HUES64 (cell line): ENCODE results near the gene RBFOX2.
"Not testable (repeated sequence)": the region's sequence is repeated elsewhere in the genome, so short reads cannot be mapped to it uniquely, and the experiment has no call there.

Experiments used
- H3K27ac ChIP-seq: 2 replicates; pipeline ENCODE4 v1.7.0; 2013; ENCODE audit warnings: low read depth, low read length, inconsistent platforms
- H3K27me3 ChIP-seq: 2 replicates; pipeline ENCODE4 v1.6.1; 2013; ENCODE audit warnings: mild to moderate bottlenecking, low read length; ENCODE audit not compliant: insufficient read depth
- H3K36me3 ChIP-seq: 2 replicates; pipeline ENCODE4 v1.6.1; 2013; ENCODE audit warnings: mild to moderate bottlenecking, low read length; ENCODE audit not compliant: insufficient read depth
- H3K4me1 ChIP-seq: 2 replicates; pipeline ENCODE4 v1.6.1; 2013; ENCODE audit warnings: mild to moderate bottlenecking, low read length, moderate library complexity; ENCODE audit not compliant: insufficient read depth
- H3K4me3 ChIP-seq: 2 replicates; pipeline ENCODE4 v1.5.1; 2013; ENCODE audit warnings: mild to moderate bottlenecking, low read length, moderate library complexity
- H3K9ac ChIP-seq: 2 replicates; pipeline ENCODE4 v1.6.1; 2013; ENCODE audit warnings: mild to moderate bottlenecking, low read depth, low read length
- H3K9me3 ChIP-seq: 2 replicates; pipeline ENCODE4 v1.6.1; 2013; ENCODE audit warnings: low read depth, low read length; ENCODE audit not compliant: insufficient read depth
- WGBS: fragments of 150-250, 120-280 bp; methylation state at CpG from one replicate; pipeline ENCODE4 v1.1.7; 2013; ENCODE audit warnings: missing lambda C conversion rate; 5-methylcytosine and 5-hydroxymethylcytosine counted together

The RBFOX2 gene

DNA sequence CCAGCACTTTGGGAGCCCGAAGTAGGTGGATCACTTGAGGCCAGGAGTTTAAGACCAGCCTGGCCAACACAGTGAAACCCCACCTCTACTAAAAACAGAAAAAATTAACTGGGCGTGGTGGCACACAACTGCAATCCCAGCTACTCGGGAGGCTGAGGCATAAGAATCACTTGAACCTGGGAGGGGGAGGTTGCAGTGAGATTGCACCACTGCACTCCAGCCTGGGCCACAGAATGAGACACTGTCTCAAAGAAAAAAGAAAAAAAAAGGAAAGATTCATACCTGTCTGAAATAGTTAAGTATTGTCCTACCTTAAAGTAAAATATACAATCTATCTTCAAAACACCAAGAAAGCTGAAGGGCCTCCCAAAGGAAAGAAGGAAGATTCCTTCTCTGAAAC lies 20.1 kb downstream of the RBFOX2 start:
- Histone ChIP-seq H3K4me1 (peaks cover 37% of the 10 kb centered on the region), H3K36me3 (no peaks in the 10 kb centered on the region), H3K9me3 (no peaks in the 10 kb centered on the region), H3K4me3 (no peak overlapping the region), H3K27ac (no peak overlapping the region), H3K27me3 (no peaks in the 10 kb centered on the region), H3K9ac (no peak overlapping the region)
- WGBS, result 93% methylated on average over 3 of the region's 3 CpGs

DNA sequence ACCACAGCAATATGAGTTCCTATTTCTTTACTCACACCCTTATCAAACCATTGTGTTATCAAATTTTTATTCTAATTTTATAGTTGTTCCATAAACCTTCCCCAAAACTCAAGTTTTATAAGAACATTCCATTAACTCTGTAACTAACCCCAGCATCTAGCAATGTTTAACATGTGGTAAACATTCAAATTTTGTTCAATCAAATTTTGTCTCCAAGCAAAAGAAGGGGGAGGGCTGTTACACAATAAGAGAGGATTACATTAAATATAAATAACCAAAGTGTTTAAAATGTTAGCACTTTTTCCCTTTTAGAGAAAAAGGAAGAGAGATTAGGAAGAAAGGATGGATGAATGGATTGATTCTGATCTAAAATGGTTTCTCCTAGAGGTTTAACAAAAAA lies 20.5 kb downstream of the RBFOX2 start:
- Histone ChIP-seq H3K27ac (no peak overlapping the region), H3K4me3 (no peak overlapping the region), H3K9ac (no peak overlapping the region), H3K9me3 (no peaks in the 10 kb centered on the region), H3K4me1 (peaks cover 32% of the 10 kb centered on the region), H3K27me3 (no peaks in the 10 kb centered on the region), H3K36me3 (no peaks in the 10 kb centered on the region)

DNA sequence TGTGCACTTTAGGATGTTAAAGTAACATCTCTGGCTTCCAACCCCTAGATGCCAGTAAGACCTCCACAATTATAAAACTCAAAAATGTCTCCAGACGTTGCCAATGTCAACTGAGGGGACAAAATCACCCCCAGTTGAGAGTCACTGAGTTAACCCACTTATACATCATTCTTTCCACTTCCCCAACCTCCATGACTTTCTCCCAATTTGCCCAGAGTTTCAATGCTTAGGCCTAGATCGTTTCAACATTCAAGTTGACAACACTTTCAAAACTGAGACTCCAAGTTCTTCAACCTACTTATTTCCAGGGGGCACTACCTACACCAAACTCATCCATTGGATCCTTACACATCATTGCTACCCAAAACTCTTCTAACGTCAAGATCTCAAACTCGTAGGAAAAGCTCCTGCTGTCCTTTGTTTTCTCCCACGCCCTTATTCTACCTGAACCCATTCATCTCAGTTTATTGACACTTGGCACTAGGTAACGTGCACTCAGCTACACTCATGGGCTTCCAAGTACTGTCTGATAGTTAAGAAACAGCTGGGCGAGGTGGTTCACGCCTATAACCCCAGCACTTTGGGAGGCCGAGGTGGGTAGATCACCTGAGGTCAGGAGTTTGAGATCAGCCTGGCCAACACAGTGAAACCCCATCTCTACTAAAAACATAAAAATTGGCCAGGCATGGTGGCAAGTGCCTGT lies 24.5 kb downstream of the RBFOX2 start:
- Histone ChIP-seq H3K27me3 (no peaks in the 10 kb centered on the region), H3K9me3 (no peaks in the 10 kb centered on the region), H3K36me3 (no peaks in the 10 kb centered on the region), H3K4me1 (peaks cover 5% of the 10 kb centered on the region; the same call in 1 of the 2 replicates), H3K27ac (no peak overlapping the region), H3K4me3 (no peak overlapping the region), H3K9ac (no peak overlapping the region)
- WGBS, result 91% methylated on average over 9 of the region's 9 CpGs

DNA sequence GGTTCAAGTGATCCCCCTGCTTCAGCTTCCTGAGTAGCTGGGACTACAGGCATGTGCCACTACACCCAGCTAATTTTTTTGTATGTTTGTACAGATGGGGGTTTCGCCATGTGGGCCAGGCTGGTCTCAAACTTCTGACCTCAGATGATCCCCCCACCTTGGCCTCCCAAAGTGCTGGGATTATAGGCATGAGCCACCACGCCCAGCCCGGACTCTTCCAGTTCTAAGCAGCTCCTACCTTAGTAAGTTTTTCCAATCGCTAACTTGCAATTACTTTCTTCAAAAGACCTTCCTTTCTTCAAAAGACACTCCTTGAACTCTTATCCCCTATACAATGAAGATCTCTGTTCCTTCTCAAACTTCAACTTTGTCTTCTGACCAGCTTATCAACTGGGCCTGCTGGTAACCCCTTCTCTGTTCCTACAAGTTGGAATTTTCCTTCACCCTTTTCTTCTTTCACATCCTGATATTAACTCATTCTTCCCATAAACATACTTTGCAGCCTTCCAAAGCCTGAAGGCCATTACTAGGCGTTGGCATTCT lies 25.8 kb downstream of the RBFOX2 start:
- Histone ChIP-seq H3K4me1 (no peaks in the 10 kb centered on the region; the same call in 1 of the 2 replicates), H3K9ac (no peak overlapping the region), H3K9me3 (no peaks in the 10 kb centered on the region), H3K36me3 (no peaks in the 10 kb centered on the region), H3K27ac (no peak overlapping the region), H3K4me3 (no peak overlapping the region), H3K27me3 (no peaks in the 10 kb centered on the region)
- WGBS, result 91% methylated on average over 5 of the region's 5 CpGs

DNA sequence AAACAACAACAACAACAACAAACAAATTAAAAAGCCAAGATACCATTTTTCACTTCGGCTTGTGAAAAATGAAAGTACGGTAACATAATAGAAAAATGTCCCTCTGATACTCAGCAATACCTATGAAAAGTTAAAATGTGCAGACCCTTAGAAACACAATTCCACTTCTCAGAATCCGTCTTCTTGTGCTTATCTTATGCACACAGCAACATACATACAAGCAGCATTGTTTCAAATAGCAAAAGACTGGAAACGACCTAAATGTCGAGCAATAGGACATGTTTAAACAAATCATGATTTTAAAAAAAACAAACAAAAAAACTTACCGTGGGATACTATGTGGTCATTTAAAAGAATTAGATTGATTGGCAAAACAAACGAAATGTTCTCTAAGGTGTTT lies 26.5 kb downstream of the RBFOX2 start:
- no peaks in the 10 kb centered on the region for H3K9me3 ChIP-seq
- 93% methylated on average over 7 of the region's 7 CpGs for WGBS
- H3K9ac ChIP-seq, result no peak overlapping the region

DNA sequence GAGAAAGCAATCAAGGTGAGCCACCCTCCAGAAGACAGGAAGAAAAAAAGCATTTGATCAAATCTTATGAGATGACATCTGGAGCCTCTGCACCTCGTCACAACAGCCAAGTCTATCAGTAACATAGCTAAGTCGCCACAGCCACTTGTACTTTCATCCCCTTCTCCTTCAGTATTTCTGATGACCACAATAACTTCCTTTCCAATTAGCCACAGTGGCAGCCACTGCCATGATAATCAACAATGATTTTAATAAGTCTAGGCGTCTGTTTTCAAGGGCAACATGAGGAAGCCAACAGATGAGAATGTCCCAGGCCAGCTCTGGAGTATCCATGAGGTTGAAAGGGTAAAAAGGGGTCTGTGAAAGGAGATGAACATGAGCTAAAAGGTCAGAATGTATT lies 29.9 kb downstream of the RBFOX2 start:
- 93% methylated on average over 3 of the region's 3 CpGs for WGBS
- Histone ChIP-seq H3K36me3 (no peaks in the 10 kb centered on the region), H3K4me1 (peaks cover 10% of the 10 kb centered on the region; the same call in 1 of the 2 replicates)

More for the DNA sequence above, 26.5 kb downstream of the RBFOX2 start:
- no peaks in the 10 kb centered on the region for H3K27me3 ChIP-seq
- H3K4me1 ChIP-seq, result peaks cover 6% of the 10 kb centered on the region; the same call in 1 of the 2 replicates
- no peak overlapping the region for H3K4me3 ChIP-seq
- H3K27ac ChIP-seq, result no peak overlapping the region
- H3K36me3 ChIP-seq, result no peaks in the 10 kb centered on the region

DNA sequence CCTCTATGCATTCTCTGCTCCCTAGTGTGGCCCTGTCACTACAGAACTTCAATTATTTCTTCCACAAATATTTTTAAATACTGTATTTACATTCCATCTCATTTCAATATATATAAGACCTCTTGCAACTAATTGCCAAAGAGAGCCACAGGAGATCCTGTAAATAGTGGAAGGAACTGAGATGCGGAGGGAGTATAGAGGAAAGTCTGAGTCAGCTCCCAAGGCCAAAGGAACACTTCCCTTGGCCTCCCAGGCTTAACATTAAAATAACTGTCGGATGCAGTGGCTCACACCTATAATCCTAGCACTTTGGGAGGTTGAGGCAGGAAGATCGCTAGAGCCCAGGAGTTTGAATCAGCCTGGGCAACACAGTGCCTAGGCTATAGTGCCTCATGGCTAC lies 31.2 kb downstream of the RBFOX2 start:
- Histone ChIP-seq H3K4me3 (no peak overlapping the region), H3K9ac (no peak overlapping the region), H3K27ac (no peak overlapping the region), H3K36me3 (no peaks in the 10 kb centered on the region), H3K9me3 (no peaks in the 10 kb centered on the region), H3K4me1 (peaks cover 10% of the 10 kb centered on the region; the same call in 1 of the 2 replicates), H3K27me3 (no peaks in the 10 kb centered on the region)
- 86% methylated on average over 3 of the region's 3 CpGs for WGBS

More for the DNA sequence above, 29.9 kb downstream of the RBFOX2 start:
- Histone ChIP-seq H3K9ac (no peak overlapping the region), H3K4me3 (no peak overlapping the region), H3K27me3 (no peaks in the 10 kb centered on the region), H3K9me3 (no peaks in the 10 kb centered on the region), H3K27ac (no peak overlapping the region)

DNA sequence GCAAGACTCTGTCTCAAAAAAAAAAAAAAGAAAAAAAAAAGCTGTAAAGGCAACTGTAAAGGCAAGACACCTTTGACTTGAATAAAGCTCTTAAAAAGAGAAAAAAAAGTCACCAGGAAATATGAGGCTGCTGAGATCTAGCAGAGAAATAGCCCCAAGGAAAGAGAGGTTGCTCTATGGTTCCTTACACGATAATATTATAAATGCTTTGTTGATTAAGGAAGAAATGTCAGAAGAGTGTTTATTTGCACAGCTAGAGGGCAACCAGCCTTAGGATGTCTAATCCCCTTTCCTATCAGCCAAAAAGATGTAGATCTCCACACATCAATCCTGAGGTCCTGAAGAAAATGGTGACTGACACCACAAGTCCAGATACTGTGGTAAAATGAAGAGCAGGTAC lies 32.0 kb downstream of the RBFOX2 start:
- H3K4me1 ChIP-seq, result peaks cover 10% of the 10 kb centered on the region; the same call in 1 of the 2 replicates
- H3K9ac ChIP-seq, result no peak overlapping the region
- no peaks in the 10 kb centered on the region for H3K27me3 ChIP-seq
- H3K4me3 ChIP-seq, result no peak overlapping the region
- no peak overlapping the region for H3K27ac ChIP-seq
- 88% methylated on average over 1 of the region's 1 CpG for WGBS
- no peaks in the 10 kb centered on the region for H3K36me3 ChIP-seq
- no peaks in the 10 kb centered on the region for H3K9me3 ChIP-seq

DNA sequence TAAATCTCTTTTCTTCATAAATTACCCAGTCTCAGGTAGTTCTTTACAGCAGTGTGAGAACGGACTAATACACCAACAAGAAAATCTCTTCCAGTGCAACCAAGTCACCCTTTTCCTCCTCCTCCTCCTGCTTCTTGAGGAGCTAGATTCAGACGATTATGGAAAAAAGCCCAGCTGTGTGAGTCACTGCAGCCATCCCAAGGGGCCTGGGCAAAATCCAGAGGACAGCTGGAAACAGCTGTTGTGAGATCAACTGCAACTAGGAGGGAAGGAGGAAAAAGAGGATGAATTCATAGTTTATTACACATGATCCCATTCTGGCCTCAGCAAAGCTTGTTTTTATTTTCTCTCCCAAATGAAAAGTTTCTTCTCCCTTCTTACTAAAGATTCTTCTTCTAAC lies 32.9 kb downstream of the RBFOX2 start:
- WGBS, result 76% methylated on average over 2 of the region's 2 CpGs
- Histone ChIP-seq H3K4me3 (no peak overlapping the region), H3K9ac (no peak overlapping the region), H3K4me1 (peaks cover 10% of the 10 kb centered on the region; the same call in 1 of the 2 replicates), H3K27me3 (no peaks in the 10 kb centered on the region), H3K9me3 (no peaks in the 10 kb centered on the region), H3K36me3 (no peaks in the 10 kb centered on the region), H3K27ac (no peak overlapping the region)

DNA sequence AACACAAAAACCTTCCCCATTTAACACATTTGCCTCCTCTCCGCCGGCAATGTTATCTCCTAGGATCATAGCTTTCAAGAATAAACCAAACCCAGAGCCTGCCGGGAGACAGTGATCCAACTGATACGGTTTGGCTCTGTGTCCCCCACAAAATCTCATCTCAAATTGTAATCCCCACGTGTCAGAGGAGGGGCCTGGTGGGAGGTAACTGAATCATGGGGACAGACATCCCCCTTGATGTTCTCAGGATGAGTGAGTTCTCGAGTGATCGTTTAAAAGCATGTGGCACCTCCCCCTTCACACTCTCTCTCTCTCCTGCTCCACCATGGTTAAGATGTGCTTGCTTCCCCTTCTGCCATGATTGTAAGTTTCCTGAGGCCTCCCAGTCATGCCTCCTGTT lies 33.3 kb downstream of the RBFOX2 start:
- Histone ChIP-seq H3K9me3 (no peaks in the 10 kb centered on the region), H3K27ac (no peak overlapping the region), H3K27me3 (no peaks in the 10 kb centered on the region), H3K4me1 (peaks cover 10% of the 10 kb centered on the region; the same call in 1 of the 2 replicates), H3K4me3 (no peak overlapping the region), H3K9ac (no peak overlapping the region), H3K36me3 (no peaks in the 10 kb centered on the region)
- WGBS, result 63% methylated on average over 7 of the region's 7 CpGs

DNA sequence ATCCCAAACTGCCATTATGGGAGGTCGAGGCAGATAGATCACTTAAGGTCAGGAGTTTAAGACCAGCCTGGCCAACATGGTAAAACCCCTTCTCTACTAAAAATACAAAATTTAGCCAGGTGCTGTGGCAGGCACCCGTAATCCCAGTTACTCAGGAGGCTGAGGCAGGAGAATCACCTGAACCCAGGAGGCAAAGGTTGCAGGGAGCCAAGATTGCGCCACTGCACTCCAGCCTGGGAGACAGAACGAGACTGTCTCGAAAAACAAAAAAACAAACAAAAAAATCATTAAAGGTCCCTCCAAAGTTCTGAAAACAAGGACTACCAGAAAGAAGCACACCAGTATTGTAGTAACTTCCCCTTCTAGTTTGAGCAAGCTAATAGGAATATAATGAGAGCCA lies 34.9 kb downstream of the RBFOX2 start:
- H3K27ac ChIP-seq, result not testable (repeated sequence)

More for the DNA sequence above, 34.9 kb downstream of the RBFOX2 start:
- peaks cover 10% of the 10 kb centered on the region; the same call in 1 of the 2 replicates for H3K4me1 ChIP-seq
- WGBS, result 96% methylated on average over 5 of the region's 5 CpGs
- not testable (repeated sequence) for H3K36me3 ChIP-seq, H3K9ac ChIP-seq, H3K9me3 ChIP-seq, H3K4me3 ChIP-seq, H3K27me3 ChIP-seq
